Measurements from ENCODE around the gene GPR132.
"Not testable (repeated sequence)": the region's sequence is repeated elsewhere in the genome, so short reads cannot be mapped to it uniquely, and the experiment has no call there.

Gene GPR132

GRCh38 chr14:105039458-105040205 is 25.6 kb downstream of the GPR132 start:
- ChIA-PET POLR2A (interaction anchor here (1.1 kb wide), 1 partner anchor 19 kb away, joined by 8 read pairs; the partner anchor contains the start of gene CDCA4), CTCF (no interaction called here)
- TF ChIP-seq, protein P1, sequence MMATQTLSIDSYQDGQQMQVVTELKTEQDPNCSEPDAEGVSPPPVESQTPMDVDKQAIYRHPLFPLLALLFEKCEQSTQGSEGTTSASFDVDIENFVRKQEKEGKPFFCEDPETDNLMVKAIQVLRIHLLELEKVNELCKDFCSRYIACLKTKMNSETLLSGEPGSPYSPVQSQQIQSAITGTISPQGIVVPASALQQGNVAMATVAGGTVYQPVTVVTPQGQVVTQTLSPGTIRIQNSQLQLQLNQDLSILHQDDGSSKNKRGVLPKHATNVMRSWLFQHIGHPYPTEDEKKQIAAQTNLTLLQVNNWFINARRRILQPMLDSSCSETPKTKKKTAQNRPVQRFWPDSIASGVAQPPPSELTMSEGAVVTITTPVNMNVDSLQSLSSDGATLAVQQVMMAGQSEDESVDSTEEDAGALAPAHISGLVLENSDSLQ (IDR thresholded peaks at IDR 0.05), result peak; percentile 60; the same call in 1 of the 2 replicates
- no peak for TF ChIP-seq HDGF (IDR thresholded peaks at IDR 0.05; ENCODE audit: borderline replicate concordance)
- DNase-seq (ENCODE audit: extremely low spot score), result no peak

GRCh38 chr14:105035616-105036015 is 29.6 kb downstream of the GPR132 start:
- ChIA-PET CTCF (interaction anchor here (0.6 kb wide), 1 partner anchor 116 kb away, joined by 3 read pairs; no protein-coding TSS in a partner anchor), POLR2A (interaction anchor here (1.2 to 6.9 kb wide), 2 partner anchors 15 to 62 kb away, joined by 3 to 57 read pairs; partner anchors contain the start of gene CDCA4)
- not testable (repeated sequence) for DNase-seq (ENCODE audit: extremely low spot score)

GRCh38 chr14:105034315-105035039 is 30.8 kb downstream of the GPR132 start:
- TF ChIP-seq L3MBTL2 (conservative IDR thresholded peaks at IDR 0.05), result no peak
- TF ChIP-seq FOXA1 (IDR thresholded peaks at IDR 0.05), result no peak
- no peak for TF ChIP-seq NFRKB (IDR thresholded peaks at IDR 0.05)
- no peak for TF ChIP-seq BHLHE40 (IDR thresholded peaks at IDR 0.05; ENCODE audit: borderline replicate concordance)
- no peak for TF ChIP-seq SP1 (IDR thresholded peaks at IDR 0.05)
- TF ChIP-seq CTBP1 (IDR thresholded peaks at IDR 0.05; ENCODE audit: borderline replicate concordance), result no peak
- TF ChIP-seq HDGF (IDR thresholded peaks at IDR 0.05; ENCODE audit: borderline replicate concordance), result no peak
- TF ChIP-seq ZNF384 (IDR thresholded peaks at IDR 0.05), result no peak
- TF ChIP-seq FOXM1 (IDR thresholded peaks at IDR 0.05; ENCODE audit: borderline replicate concordance), result no peak
- no peak for TF ChIP-seq FOXK2 (IDR thresholded peaks at IDR 0.05)
- no peak for TF ChIP-seq LEF1 (IDR thresholded peaks at IDR 0.05; ENCODE audit: borderline replicate concordance)
- no peak for TF ChIP-seq TARDBP (IDR thresholded peaks at IDR 0.05)
- no peak for TF ChIP-seq ARNT (IDR thresholded peaks at IDR 0.05)
- TF ChIP-seq, protein P1 (IDR thresholded peaks at IDR 0.05), result no peak
- TF ChIP-seq SUZ12 (IDR thresholded peaks at IDR 0.05), result no peak
- TF ChIP-seq ELF4 (IDR thresholded peaks at IDR 0.05), result no peak
- DNase-seq (ENCODE audit: extremely low spot score), result no peak
- ChIA-PET CTCF (no interaction called here), POLR2A (interaction anchor here (0.5 to 6.9 kb wide), 4 partner anchors 9 to 255 kb away, joined by 3 to 57 read pairs (median 3); partner anchors contain the start of gene CDCA4)

- ChIA-PET POLR2A (interaction anchor here (0.8 to 6.9 kb wide), 3 partner anchors 10 to 99 kb away, joined by 3 to 57 read pairs (median 3); partner anchors contain the start of gene CDCA4), CTCF (interaction anchor here (0.6 to 1.4 kb wide), 2 partner anchors 12 to 263 kb away, joined by 3 to 4 read pairs; no protein-coding TSS in a partner anchor)
- not testable (repeated sequence) for DNase-seq (ENCODE audit: extremely low spot score)
Measured at GRCh38 chr14:105033412-105033900, 31.8 kb downstream of the GPR132 start.

DNA sequence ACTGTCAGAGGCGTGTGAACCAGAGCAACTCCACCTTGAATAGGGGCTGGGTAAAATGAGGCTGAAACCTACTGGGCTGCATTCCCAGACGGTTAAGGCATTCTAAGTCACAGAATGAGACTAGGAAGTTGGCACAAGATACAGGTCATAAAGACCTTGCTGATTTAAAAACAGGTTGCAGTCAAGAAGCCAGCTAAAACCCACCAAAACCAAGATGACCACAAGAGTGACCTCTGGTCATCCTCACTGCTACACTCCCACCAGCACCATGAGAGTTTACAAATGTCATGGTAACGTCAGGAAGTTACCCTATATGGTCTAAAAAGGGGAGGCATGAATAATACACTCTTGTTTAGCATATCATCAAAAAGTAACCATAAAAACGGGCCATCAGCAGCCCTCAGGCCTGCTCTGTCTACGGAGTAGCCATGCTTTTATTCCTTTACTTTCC is 32.8 kb downstream of the GPR132 start:
- POLR2A ChIA-PET, result interaction anchor here (6.9 kb wide), 1 partner anchor 12 kb away, joined by 57 read pairs; the partner anchor contains the start of gene CDCA4
- DNase-seq (ENCODE audit: extremely low spot score), result not testable (repeated sequence)
- CTCF ChIA-PET, result interaction anchor here (1.4 kb wide), 1 partner anchor 13 kb away, joined by 4 read pairs; no protein-coding TSS in a partner anchor

DNA sequence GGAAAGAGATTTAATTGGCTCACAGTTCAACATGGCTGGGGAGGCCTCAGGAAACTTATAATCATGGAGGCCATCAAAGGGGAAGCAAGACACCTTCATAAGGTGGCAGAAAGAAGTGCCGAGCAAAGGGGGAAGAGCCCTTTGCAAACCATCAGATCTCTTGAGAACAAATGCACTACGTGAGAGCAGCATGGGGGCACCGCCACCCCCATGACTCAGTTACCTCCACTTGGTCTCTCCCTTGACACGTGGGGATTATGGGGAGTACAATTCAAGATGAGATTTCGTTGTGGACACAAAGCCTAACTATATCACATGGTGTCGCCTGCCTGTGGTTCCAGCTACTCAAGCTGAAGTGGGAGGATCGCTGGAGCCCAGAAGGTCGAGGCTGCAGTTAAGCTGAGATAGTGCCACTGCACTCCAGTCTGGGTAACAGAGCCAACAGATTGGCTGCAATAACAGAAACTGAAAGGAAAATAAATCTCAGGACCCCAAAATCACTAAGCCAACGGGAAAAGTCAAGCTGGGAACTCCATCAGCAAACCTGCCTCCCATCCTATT is 34.3 kb downstream of the GPR132 start:
- CTCF ChIA-PET, result interaction anchor here (0.6 to 1.0 kb wide), 2 partner anchors 16 to 135 kb away, joined by 3 to 4 read pairs; no protein-coding TSS in a partner anchor
- DNase-seq (ENCODE audit: extremely low spot score), result no peak
- POLR2A ChIA-PET, result interaction anchor here (6.9 kb wide), 1 partner anchor 11 kb away, joined by 57 read pairs; the partner anchor contains the start of gene CDCA4
- TF ChIP-seq CTBP1 (IDR thresholded peaks at IDR 0.05; ENCODE audit: borderline replicate concordance) (no peak), BHLHE40 (IDR thresholded peaks at IDR 0.05; ENCODE audit: borderline replicate concordance) (no peak), ZNF384 (IDR thresholded peaks at IDR 0.05) (no peak), SP1 (IDR thresholded peaks at IDR 0.05) (no peak), SUZ12 (IDR thresholded peaks at IDR 0.05) (no peak), ELF4 (IDR thresholded peaks at IDR 0.05) (no peak), FOXK2 (IDR thresholded peaks at IDR 0.05) (no peak), HDGF (IDR thresholded peaks at IDR 0.05; ENCODE audit: borderline replicate concordance) (no peak), FOXM1 (IDR thresholded peaks at IDR 0.05; ENCODE audit: borderline replicate concordance) (no peak), TARDBP (IDR thresholded peaks at IDR 0.05) (no peak), ARNT (IDR thresholded peaks at IDR 0.05) (no peak), FOXA1 (IDR thresholded peaks at IDR 0.05) (no peak), LEF1 (IDR thresholded peaks at IDR 0.05; ENCODE audit: borderline replicate concordance) (no peak), L3MBTL2 (conservative IDR thresholded peaks at IDR 0.05) (no peak), NFRKB (IDR thresholded peaks at IDR 0.05) (no peak)
- TF ChIP-seq, protein P1 (IDR thresholded peaks at IDR 0.05), result no peak
